H9 (cell line): ENCODE measurements around the gene OPALIN. TPM values are rescaled to one million over a fixed set of nuclear protein-coding genes. Genes with fewer than 3 reads are reported as not detected.

Source experiments
- DNase-seq: peaks from one replicate; pipeline ENCODE4 v3.0.0-alpha.2; 2017
- H2AFZ ChIP-seq: one replicate; pipeline ENCODE4 v1.6.1; 2013; ENCODE audit warnings: mild to moderate bottlenecking, low read length, control low read depth, moderate library complexity
- H2AK5ac ChIP-seq: 2 replicates; pipeline ENCODE4 v1.6.1; 2013; ENCODE audit warnings: low read length, control low read depth, mixed read lengths; ENCODE audit not compliant: insufficient read length
- H2BK120ac ChIP-seq: one replicate; pipeline ENCODE4 v1.6.1; 2013; ENCODE audit warnings: low read depth, mild to moderate bottlenecking, low read length, control low read depth, inconsistent platforms; ENCODE audit not compliant: poor library complexity, severe bottlenecking
- H2BK12ac ChIP-seq: 2 replicates; pipeline ENCODE4 v1.6.1; 2013; ENCODE audit warnings: low read length, control low read depth, mixed read lengths, low read depth; ENCODE audit not compliant: insufficient read length
- H2BK15ac ChIP-seq: 2 replicates; pipeline ENCODE4 v1.6.1; 2013; ENCODE audit warnings: low read depth, low read length, control low read depth
- H2BK20ac ChIP-seq: one replicate; pipeline ENCODE4 v1.6.1; 2013; ENCODE audit warnings: low read depth, mild to moderate bottlenecking, low read length, control low read depth, inconsistent platforms; ENCODE audit not compliant: poor library complexity, severe bottlenecking
- H2BK5ac ChIP-seq: 2 replicates; pipeline ENCODE4 v1.6.1; 2013; ENCODE audit warnings: low read length, control low read depth, mixed read lengths; ENCODE audit not compliant: insufficient read length
- H3K14ac ChIP-seq: 2 replicates; pipeline ENCODE4 v1.6.1; 2013; ENCODE audit warnings: low read length, control low read depth; ENCODE audit not compliant: insufficient read depth
- H3K18ac ChIP-seq: 2 replicates; pipeline ENCODE4 v1.6.1; 2013; ENCODE audit warnings: low read depth, mild to moderate bottlenecking, mixed read lengths, low read length, control low read depth; ENCODE audit not compliant: insufficient read length
- H3K23ac ChIP-seq: 2 replicates; pipeline ENCODE4 v1.6.1; 2013; ENCODE audit warnings: low read length, control low read depth, mixed read lengths, low read depth; ENCODE audit not compliant: insufficient read length
- H3K23me2 ChIP-seq: 2 replicates; pipeline ENCODE4 v1.6.1; 2013; ENCODE audit warnings: low read depth, mild to moderate bottlenecking, mixed read lengths, low read length, control low read depth; ENCODE audit not compliant: insufficient read length, poor library complexity, severe bottlenecking
- H3K27ac ChIP-seq: 2 replicates; pipeline ENCODE4 v1.5.1; 2013; ENCODE audit warnings: low read length, control low read depth, mixed read lengths, low read depth; ENCODE audit not compliant: insufficient read length
- H3K27me3 ChIP-seq: 2 replicates; pipeline ENCODE4 v1.6.1; 2013; ENCODE audit warnings: low read length, control low read depth, inconsistent platforms; ENCODE audit not compliant: insufficient read depth
- H3K4ac ChIP-seq: 2 replicates; pipeline ENCODE4 v1.6.1; 2013; ENCODE audit warnings: low read depth, mild to moderate bottlenecking, control low read depth, inconsistent platforms, low read length, moderate library complexity
- H3K4me1 ChIP-seq: 2 replicates; pipeline ENCODE4 v1.6.1; 2013; ENCODE audit warnings: low read length, control low read depth, inconsistent platforms; ENCODE audit not compliant: insufficient read depth
- H3K4me2 ChIP-seq: 2 replicates; pipeline ENCODE4 v1.6.1; 2013; ENCODE audit warnings: low read length, control low read depth, mixed read lengths; ENCODE audit not compliant: insufficient read length, insufficient read depth
- H3K56ac ChIP-seq: 2 replicates; pipeline ENCODE4 v1.6.1; 2013; ENCODE audit warnings: low read depth, mild to moderate bottlenecking, mixed read lengths, low read length, control low read depth; ENCODE audit not compliant: insufficient read length
- H3K79me1 ChIP-seq: 2 replicates; pipeline ENCODE4 v1.6.1; 2013; ENCODE audit warnings: low read depth, mild to moderate bottlenecking, moderate library complexity, low read length, control low read depth, inconsistent platforms; ENCODE audit not compliant: insufficient read depth, poor library complexity, severe bottlenecking
- H3K79me2 ChIP-seq: 2 replicates; pipeline ENCODE4 v1.6.1; 2013; ENCODE audit warnings: low read length, control low read depth, inconsistent platforms; ENCODE audit not compliant: insufficient read depth
- H3K9ac ChIP-seq: 2 replicates; pipeline ENCODE4 v1.6.1; 2013; ENCODE audit warnings: low read length, control low read depth, mixed read lengths; ENCODE audit not compliant: insufficient read length; ENCODE audit errors: extremely low read depth
- H3K9me3 ChIP-seq: one replicate; pipeline ENCODE4 v1.6.1; 2013; ENCODE audit warnings: low read depth, low read length, inconsistent platforms; ENCODE audit not compliant: control insufficient read depth
- H3T11ph ChIP-seq: one replicate; pipeline ENCODE4 v1.6.1; 2013; ENCODE audit warnings: mild to moderate bottlenecking, low read length, control low read depth, inconsistent platforms
- H4K20me1 ChIP-seq: one replicate; pipeline ENCODE4 v1.6.1; 2013; ENCODE audit not compliant: control insufficient read depth, insufficient read length, insufficient read depth
- H4K5ac ChIP-seq: 2 replicates; pipeline ENCODE4 v1.6.1; 2013; ENCODE audit warnings: low read depth, mild to moderate bottlenecking, mixed read lengths, low read length, control low read depth; ENCODE audit not compliant: insufficient read length
- H4K8ac ChIP-seq: replicated peaks from 2 replicates; pipeline ENCODE4 v1.6.1; 2013; ENCODE audit warnings: low read length, control low read depth, mixed read lengths, low read depth; ENCODE audit not compliant: insufficient read length
- H4K91ac ChIP-seq: 2 replicates; pipeline ENCODE4 v1.6.1; 2013; ENCODE audit warnings: low read depth, mild to moderate bottlenecking, moderate library complexity, mixed read lengths, low read length, control low read depth; ENCODE audit not compliant: insufficient read length
- H3K27ac Mint-ChIP-seq, 3 experiments: 2 replicates in 2 of 3; 3 replicates in 1 of 3; pipeline ENCODE4 v1.8.0; 2020 to 2021; ENCODE audit warnings: mixed read lengths in 3 of 3, mild to moderate bottlenecking in 1 of 3, moderate library complexity in 1 of 3
- H3K27me3 Mint-ChIP-seq: 2 replicates; pipeline ENCODE4 v1.8.0; 2021; ENCODE audit warnings: low read depth, mild to moderate bottlenecking, moderate library complexity, mixed read lengths
- H3K36me3 Mint-ChIP-seq, 3 experiments: 2 replicates in 2 of 3; 3 replicates in 1 of 3; pipeline ENCODE4 v1.8.0; 2020 to 2021; ENCODE audit warnings: low read depth in 3 of 3, mixed read lengths in 3 of 3; ENCODE audit not compliant: insufficient read depth in 1 of 3
- H3K4me1 Mint-ChIP-seq, 2 experiments: 2 replicates each; pipeline ENCODE4 v1.8.0; 2020; ENCODE audit warnings: mixed read lengths in 2 of 2
- H3K4me3 Mint-ChIP-seq, 2 experiments: 2 replicates in 1 of 2; 3 replicates in 1 of 2; pipeline ENCODE4 v1.8.0; 2020 to 2021; ENCODE audit warnings: mild to moderate bottlenecking in 2 of 2, mixed read lengths in 2 of 2, moderate library complexity in 1 of 2
- H3K9me3 Mint-ChIP-seq, 2 experiments: 2 replicates in 1 of 2; 3 replicates in 1 of 2; pipeline ENCODE4 v1.8.0; 2020; ENCODE audit warnings: mild to moderate bottlenecking in 2 of 2, mixed read lengths in 2 of 2, moderate library complexity in 1 of 2
- CTCF ChIP-seq: fragments of 200-600 bp; sonication (generic); conservative IDR thresholded peaks from 3 replicates; pipeline ENCODE4 v1.8.0; 2021; ENCODE audit warnings: antibody characterized with exemption, mild to moderate bottlenecking
- WGBS: extraction: QIAGEN DNeasy Blood & Tissue Kit; methylation state at CpG from one replicate; pipeline ENCODE4 v1.1.7; 2013; ENCODE audit warnings: missing lambda C conversion rate, low lambda C conversion rate, mixed read lengths; ENCODE audit not compliant: insufficient read length; ENCODE audit errors: extremely low coverage; 5-methylcytosine and 5-hydroxymethylcytosine counted together
- total RNA-seq: library from RNA; stranded (reverse); gene quantifications from 2 replicates; pipeline ENCODE4 v1.2.1, GENCODE V29; 2021

OPALIN gene
- total RNA-seq, 1 experiment from 2014 or later = not detected

- H3K14ac ChIP-seq = no peak overlapping the region
- peaks cover 16% of the 10 kb centered on the region for H3K27me3 Mint-ChIP-seq
- H3K18ac ChIP-seq = no peak overlapping the region
- no peak overlapping the region for H3K4me2 ChIP-seq
- H3K36me3 Mint-ChIP-seq = peaks cover 0 to 2% (median 0%) of the 10 kb centered on the region in 3 experiments; a peak in 2 of 7 replicates
- H3K4me1 ChIP-seq = no peaks in the 10 kb centered on the region; the same call in 1 of the 2 replicates
- no peak overlapping the region for H2BK5ac ChIP-seq
- no peaks in the 10 kb centered on the region for H3K27me3 ChIP-seq
- H3T11ph ChIP-seq = no peak overlapping the region
- H2BK120ac ChIP-seq = no peak overlapping the region
- no peak overlapping the region for H2BK20ac ChIP-seq
- TF ChIP-seq CTCF = no peak
- no peak overlapping the region for H2BK12ac ChIP-seq
- no peak overlapping the region for H2AK5ac ChIP-seq
- H2BK15ac ChIP-seq = no peak overlapping the region
- no peaks in the 10 kb centered on the region for H3K79me2 ChIP-seq
- no peak overlapping the region for H4K5ac ChIP-seq
- H2AFZ ChIP-seq = no peak overlapping the region
- no peaks in the 10 kb centered on the region for H4K20me1 ChIP-seq
- H3K4ac ChIP-seq = no peak overlapping the region
- peaks cover 7% of the 10 kb centered on the region for H3K23me2 ChIP-seq
- H3K4me3 Mint-ChIP-seq = no peak overlapping the region
- H3K9me3 ChIP-seq = no peaks in the 10 kb centered on the region
- DNase-seq = no peak
- no peak overlapping the region for H3K23ac ChIP-seq
- no peak overlapping the region for H4K8ac ChIP-seq
- WGBS = no CpG with 5 or more reads among the region's 7 CpGs
- no peaks in the 10 kb centered on the region; a peak in 2 of 5 replicates for H3K9me3 Mint-ChIP-seq
- no peak overlapping the region for H3K9ac ChIP-seq
- peaks cover 22 to 24% of the 10 kb centered on the region in 2 experiments for H3K4me1 Mint-ChIP-seq
- H3K27ac Mint-ChIP-seq = no peak overlapping the region
- H3K56ac ChIP-seq = no peak overlapping the region
- no peak overlapping the region for H3K27ac ChIP-seq
- H4K91ac ChIP-seq = no peak overlapping the region
- H3K79me1 ChIP-seq = no peaks in the 10 kb centered on the region
Measured at GRCh38 chr10:96376483-96376882, 17.7 kb upstream of the OPALIN start.
